ENCODE results near the gene GATAD2B.
"Not testable (repeated sequence)": the region's sequence is repeated elsewhere in the genome, so short reads cannot be mapped to it uniquely, and the experiment has no call there.

GATAD2B gene

DNA sequence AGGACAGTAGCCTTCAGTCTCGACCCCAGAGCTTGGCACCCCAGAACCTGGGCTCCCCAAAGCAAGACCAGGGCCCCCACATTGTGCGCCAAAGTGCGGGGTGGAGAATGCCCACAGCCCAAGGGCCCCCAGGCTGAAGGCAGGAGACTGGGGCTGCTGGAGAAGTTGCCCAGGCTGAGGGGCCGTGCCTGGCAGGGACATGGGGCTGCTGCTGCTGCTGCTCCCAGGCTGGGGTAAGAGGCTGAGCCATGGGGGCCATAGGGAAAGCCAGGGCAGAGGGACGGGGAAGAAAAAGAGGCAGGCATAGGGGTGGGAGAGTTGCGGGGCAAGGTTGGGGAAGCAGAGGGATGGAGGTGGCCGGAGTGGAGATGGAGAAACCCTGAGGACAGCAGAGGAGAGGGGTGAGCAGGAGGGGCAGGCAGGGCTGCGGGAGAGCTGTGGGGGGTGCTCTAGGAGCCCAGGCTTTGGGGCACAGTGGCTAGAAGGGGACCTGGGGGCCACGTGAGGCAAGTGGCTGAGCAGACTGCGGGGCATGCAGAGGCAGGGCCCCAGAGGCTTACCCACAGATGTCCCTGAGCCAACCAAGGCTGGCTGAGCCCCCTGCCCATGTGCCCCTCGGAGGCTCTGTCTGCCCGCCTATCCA is 128.7 kb downstream of the GATAD2B start:
- DNase-seq, result no peak

DNA sequence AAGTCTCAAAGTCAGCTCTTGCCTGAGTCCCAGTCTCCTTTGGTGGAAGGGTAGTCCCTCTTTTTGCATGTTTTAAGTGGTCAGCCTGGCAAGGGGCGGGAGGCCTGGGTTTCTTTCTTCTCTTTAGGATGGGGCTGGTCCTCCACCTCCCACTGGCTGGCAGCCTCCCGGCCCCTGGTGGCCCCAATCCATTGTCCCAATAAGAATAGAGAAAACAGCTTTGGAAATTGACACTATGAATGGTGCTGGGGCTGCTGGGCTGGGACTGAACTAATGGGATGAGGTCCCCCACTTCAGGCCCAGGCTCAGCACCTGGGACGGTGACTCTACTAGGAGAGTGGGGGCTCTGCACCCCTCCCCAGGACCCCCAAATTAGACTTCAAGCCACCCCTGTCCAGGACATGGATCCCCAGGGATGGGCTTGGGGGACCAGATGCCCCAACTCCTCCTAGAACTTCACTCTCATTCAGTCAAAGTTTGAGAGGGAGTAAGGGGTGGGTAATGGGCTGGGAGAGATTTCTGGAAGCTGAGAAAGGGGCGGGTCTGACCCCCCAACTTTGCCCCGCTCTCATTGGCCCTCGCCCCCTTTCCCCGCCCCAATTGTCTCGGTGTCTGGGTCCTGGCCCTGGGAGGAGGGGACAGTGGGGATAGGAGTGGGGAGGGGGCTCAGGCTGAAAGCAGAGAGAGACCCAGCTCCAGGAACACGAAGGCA is 129.4 kb downstream of the GATAD2B start:
- DNase-seq, result no peak

DNA sequence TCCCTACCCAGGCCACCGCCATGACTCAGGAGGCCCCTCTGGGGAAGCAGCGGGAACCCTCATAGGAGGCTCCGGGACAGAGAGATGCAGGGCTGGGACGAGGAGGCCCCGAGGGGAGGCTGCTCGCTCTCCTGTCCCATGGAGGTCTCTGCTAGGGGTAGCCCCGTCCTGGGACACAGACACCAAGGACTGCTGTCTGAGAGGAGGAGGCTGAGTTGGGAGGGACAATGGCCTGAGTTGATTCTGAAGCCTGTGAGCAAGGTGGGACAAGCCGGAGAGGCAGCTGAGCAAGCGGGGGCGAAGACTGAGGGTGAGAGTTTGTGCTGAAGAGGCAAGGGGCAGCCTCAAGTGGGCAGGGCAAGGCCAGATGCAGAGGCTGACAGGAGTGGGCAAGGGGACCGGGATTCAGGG is 130.1 kb downstream of the GATAD2B start:
- no peak for DNase-seq

DNA sequence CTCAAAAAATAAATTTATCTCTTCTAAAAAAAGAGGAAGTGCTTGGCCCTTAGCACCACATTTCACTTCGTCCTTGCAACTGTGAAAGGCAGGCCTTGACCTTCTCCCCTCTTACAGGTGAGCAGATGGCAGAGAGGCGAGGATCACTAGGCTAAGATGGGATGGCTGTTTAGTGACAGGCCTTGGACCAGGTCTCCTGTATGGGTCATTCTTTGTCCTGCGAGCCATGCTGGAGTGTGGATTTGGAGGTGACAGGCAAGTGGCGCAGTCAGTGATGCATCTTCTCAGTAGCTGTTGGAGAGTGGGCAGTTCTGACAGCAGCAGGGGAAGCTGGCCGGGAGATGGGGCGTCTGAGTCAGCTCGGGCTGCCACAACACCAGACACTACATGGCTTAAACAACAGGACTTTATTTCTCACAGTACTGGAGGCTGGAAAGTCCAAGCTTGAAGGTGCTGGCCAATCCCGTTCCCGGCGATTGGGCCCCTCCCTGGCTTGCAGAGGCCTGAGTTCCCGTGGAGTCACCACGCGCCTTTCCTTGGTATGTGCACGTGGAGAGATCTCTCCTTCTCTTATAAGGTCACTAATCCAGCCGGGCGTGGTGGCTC is 131.0 kb downstream of the GATAD2B start:
- no peak for DNase-seq

DNA sequence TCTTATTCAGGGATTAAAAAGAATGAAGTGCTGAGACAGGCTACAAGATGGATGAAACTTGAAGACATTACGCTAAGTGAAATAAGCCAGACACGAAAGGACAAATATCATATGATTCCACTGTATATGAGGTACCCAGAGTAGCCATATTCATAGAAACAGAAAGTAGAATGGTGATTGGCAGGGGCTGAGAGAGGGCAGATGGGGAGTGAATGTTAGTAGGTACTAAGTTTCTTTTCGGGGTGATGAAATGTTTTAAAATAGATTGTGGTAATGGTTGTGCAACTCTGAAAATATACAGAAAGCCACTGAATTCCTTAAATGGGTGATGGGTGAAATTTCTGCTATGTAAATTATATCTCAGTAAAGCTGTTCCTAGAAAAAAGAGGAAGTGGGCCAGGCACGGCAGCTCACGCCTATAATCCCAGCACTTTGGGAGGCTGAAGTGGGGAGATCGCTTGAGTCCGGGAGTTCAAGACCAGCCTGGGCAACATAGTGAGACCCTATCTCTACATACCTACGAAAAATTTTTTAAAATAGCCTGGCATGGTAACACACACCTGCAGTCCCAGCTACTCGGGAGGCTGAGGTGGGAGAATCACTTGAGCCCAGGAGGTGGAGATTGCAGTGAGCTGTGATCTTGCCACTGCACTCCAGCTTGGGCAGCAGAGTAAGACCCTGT is 131.7 kb downstream of the GATAD2B start:
- peak; percentile 77 for DNase-seq

DNA sequence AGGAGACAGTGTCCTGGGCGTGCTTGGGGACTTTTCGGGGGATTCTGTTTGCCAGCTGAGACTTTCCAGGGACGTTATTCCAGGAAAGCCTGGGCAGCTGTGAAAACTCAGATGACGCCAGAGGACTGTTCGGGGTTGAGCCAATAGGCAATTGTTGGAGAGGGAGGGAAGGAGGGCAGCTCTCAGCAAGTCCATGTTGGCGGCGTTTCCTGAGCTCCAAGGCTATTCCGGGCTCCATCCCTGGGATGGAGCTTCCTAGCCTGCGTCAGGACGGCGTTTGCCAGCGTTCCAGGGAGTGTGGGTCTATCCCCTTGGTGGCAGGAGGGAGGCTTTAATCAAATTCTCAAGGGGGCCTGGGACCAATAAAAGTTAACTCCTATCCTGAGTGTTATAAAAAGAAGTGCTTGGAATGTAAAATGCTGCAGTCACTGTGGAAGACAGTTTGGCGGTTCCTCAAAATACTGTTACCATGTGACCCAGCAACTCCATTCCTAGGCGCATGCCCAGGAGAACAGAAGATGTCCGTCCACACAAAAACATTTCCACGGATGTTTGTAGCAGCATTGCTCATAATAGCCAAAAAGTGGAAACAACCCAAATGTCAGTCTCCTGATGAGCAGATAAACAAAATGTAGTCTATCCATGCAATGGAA is 132.3 kb downstream of the GATAD2B start:
- peak; percentile 18 for DNase-seq

DNA sequence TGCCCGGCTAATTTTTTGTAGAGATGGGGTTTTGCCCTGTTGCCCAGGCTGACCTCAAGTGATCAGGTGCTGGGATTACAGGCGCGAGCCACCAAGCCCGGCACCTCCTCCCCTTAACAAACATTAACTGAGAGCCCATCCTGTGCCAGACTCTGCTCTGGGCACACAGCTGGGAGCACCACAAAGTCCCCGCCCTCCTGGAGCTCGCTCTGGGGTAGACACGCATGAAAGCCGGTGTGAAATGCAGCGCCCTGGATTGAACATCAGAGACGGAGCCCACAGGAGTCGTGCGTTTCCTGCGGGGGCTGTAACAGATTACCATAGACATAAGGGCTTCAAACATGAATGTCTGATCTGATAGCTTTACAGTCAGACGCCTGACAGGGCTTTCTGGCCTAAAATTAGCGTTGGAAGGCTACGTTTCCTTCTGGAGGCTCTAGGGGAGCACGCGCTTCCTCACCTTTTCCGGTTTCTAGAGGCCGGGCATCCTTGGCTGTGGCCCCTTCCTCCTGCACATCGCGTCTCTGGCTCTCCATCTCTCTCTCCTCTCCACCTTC is 133.2 kb downstream of the GATAD2B start:
- DNase-seq, result no peak

DNA sequence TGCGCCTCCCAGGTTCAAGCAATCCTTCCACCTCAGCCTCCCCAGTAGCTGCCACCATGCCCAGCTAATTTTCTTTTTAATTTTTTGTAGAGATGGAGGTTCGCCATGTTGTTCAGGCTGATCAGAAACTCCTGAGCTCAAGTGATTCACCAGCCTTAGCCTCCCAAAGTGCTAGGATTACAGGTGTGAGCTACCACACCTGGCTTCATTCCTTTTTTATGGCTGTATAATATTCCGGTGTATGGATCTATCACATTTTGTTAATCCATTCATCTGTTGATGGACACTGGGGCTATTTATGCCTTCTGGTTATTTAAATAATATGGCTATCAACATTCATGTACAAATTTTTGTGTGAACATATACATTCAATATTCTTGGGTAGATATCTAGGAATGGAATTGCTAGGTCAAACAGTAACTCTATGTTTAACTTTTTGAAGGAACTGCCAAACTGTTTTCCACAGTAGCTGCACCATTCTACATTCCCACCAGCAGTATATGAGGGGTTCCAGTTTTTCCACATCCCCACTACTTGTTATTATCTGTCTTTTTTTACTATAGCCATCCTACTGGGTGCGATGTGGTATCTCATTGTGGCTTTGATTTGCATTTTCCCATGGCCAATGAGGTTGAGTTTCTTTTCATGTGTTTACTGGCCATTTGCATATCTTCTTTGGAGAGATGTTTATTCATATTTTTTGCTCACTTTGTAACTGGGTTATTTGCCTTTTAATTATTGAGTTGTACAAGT is 136.6 kb downstream of the GATAD2B start:
- DNase-seq, result no peak

DNA sequence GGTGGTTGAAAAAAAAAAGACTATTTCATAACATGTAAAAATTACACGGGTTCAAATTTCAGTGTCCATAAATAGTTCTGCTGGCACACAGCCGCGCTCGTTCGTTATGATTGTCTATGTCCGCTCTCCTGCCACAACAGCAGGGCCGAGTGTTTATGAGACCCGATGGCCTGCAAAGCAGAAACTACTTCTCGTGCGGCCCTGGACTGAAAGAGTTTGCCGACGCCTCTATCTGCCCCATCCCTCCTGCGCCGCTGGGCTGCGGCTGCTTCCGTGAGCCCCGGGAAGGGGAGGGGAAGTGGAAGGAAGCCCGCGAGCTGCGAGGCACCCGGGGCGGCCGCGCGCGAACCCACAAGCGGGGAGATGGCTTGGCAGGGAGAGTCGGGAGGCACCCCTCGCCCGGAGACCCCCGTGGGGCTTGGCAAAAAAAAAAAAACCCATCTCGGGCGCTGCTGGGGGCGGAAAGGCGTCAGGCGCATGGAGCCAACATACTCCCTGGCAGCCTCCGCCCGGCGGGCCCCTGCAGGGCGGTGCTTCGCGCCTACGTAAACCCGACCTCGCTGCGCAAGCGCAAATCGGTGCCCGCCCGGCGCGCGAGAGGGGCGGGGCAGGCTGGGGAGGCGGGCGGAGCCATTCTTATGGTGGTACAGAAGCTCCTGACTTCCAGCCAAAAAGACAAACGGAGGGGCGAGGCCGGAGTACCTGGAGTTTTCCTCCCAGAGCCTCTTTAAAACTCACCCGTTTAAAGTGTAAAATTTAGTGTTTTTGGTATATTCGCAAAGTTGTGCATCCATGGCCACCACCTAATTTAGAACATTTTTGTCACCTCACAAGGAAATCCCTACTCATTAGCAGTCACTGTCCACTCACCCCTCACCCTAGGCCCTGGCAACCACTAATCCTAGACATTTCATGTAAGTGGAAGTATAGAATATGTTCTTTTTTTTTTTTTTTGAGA is 139.3 kb downstream of the GATAD2B start:
- peak; percentile 93 for DNase-seq

DNA sequence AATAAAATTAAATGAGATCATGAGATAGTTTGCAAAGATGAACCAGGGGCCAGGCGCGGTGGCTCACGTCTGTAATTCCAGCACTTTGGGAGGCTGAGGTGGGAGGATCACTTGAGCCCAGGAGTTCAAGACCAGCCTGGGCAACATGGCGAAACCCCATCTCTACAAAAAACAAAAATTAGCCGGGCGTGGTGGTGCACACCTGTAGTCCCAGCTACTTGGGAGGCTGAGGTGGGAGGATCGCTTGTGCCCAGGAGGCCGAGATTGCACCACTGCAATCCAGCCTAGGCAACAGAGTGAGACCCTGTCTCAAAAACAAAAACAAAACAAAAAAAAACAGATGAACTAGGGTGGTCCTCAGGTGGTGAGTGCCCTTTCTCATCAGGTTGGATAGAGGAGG is 140.1 kb downstream of the GATAD2B start:
- not testable (repeated sequence) for DNase-seq

DNA sequence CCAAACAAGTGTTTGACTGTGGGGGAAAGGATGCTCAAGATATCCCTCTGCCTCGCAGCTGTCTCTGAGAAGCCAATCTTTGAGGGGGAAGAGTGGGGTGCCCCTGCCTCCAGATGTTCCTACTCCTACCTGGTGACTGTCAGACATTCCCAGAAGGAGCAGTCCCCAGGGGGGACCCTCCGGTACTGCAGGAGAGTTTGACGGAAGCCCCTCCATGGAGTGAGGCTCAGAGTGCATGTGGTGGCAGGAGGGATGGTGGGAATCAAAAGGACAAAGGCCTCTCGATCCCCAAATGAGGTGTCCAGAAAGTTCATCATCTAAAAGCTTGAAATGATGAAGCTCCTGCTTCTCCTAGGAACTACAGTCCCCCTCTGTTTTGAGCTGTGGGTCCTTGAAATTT is 142.2 kb downstream of the GATAD2B start:
- no peak for DNase-seq

DNA sequence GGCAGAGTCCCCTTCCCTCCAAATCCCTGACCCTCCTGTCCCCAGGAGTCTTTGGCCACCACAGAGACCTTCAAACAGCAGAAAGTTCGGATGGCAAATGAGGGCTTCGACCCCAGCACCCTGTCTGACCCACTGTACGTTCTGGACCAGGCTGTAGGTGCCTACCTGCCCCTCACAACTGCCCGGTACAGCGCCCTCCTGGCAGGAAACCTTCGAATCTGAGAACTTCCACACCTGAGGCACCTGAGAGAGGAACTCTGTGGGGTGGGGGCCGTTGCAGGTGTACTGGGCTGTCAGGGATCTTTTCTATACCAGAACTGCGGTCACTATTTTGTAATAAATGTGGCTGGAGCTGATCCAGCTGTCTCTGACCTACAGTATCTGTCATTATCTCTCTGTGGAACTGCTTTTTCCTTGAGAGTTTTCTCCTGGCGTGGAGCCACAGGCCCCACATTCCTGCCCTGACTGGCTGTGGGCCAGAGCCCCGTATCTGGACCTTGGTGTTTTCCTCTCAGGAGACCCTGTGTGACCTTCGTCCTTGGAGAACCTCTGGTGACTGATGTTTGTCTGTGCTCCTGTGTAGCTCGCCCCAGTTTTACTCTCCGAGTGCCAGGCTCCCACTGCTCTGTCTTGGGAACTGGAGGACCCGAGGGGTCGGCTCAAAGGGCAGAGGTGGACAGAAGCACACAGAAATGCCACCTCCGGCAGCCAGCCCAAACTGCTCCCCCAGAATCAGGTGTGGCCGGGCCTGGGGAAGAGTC is 142.8 kb downstream of the GATAD2B start:
- DNase-seq, result no peak

DNA sequence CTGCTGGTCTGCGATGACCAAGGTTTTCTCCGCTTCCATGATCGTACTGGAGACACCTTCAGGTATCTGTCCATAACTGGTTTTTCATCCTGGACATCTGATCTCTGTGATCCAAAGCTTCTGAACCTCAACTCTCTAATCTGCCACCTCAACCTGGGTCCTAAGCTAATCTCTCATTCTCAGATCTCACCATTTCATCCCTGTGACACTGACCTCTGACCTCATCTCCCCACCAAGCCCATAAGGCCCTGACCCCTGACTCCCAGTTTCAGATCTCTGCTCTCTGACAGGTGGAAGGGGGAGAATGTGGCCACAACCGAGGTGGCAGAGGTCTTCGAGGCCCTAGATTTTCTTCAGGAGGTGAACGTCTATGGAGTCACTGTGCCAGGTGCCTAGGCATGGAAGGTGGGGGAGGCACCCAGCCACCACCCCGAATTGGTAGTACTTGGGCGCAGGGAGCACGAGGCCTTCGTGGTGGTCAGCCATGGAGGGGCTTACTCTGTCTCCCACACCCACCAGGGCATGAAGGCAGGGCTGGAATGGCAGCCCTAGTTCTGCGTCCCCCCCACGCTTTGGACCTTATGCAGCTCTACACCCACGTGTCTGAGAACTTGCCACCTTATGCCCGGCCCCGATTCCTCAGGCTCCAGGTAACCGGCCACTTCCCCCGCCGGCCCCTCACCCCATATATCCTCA is 143.8 kb downstream of the GATAD2B start:
- no peak for DNase-seq

DNA sequence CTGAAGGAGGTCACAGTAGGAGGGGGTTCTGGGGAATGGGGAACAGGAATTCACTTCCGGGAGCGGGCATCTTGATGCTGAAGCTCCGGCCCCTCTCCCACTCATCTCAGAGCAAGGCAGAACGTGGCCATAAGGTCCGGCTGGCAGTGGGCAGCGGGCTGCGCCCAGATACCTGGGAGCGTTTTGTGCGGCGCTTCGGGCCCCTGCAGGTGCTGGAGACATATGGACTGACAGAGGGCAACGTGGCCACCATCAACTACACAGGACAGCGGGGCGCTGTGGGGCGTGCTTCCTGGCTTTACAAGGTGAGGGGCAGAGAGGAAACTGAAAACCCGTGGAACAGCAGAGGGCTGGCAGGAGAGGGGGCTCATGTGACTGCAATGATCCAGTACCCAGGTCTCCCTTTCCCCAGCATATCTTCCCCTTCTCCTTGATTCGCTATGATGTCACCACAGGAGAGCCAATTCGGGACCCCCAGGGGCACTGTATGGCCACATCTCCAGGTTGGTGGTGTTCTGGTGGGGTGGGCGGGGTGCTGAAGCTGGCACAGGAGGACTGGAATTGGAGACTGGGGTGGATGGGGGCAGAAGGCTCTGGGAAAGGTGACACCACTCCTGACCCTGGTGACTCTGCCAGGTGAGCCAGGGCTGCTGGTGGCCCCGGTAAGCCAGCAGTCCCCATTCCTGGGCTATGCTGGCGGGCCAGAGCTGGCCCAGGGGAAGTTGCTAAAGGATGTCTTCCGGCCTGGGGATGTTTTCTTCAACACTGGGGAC is 144.5 kb downstream of the GATAD2B start:
- no peak for DNase-seq

DNA sequence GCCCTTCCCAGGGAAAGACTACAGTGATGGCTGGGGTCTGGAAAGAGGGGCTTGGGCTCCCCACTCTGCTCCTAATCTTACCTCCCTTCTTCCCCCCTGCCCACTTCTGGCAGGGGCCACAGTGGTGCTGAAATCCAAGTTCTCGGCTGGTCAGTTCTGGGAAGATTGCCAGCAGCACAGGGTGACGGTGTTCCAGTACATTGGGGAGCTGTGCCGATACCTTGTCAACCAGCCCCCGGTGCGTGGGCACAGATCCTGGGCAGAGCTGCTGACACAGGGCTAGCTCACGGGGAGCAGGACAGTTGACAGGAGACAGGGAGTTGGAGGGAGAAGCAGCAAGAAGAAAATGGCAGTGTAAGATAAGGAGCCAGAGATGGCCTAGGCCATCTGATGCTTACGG is 145.1 kb downstream of the GATAD2B start:
- DNase-seq, result no peak

DNA sequence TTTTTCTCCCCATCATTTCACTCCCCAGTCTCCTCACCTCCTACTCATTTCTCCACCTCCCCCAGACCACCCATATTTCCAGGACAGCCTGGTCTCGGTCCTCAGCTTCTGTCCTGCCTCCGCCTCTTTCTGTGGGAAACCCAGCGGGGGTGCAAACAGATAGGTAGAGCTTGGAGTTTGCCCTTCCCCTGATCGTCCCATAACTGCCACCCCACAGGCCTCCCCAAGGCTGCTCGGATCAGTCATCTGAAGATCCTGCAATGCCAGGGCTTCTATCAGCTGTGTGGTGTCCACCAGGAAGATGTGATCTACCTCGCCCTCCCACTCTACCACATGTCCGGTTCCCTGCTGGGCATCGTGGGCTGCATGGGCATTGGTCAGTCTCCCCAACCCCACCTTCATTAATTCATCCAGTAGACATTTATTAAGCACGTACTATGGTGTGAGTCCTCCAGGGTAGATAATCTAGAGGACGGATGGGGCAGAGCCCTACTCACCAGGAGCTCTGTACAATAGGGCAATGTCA is 145.9 kb downstream of the GATAD2B start:
- no peak for DNase-seq

DNA sequence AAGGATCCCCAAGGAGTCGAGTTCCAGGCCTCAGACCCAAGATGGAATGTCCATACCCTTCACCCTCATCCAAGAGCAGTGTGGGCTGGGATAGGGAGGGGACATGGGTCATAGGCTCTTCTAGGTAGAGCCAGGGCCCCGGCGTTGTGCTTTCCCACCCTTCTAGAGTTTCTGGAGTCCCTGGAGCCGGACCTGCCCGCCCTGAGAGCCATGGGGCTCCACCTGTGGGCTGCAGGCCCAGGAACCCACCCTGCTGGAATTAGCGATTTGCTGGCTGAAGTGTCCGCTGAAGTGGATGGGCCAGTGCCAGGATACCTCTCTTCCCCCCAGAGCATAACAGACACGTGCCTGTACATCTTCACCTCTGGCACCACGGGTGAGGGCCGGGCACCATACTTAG is 146.4 kb downstream of the GATAD2B start:
- DNase-seq, result no peak

Measured in GDM1 (cell line).